ENCODE results near the gene ADAMTS9. TPM values are rescaled to one million over a fixed set of nuclear protein-coding genes. Genes with fewer than 3 reads are reported as not detected.

ADAMTS9 gene
- total RNA-seq, 1 experiment from 2014 or later, result 1.2 TPM

DNA sequence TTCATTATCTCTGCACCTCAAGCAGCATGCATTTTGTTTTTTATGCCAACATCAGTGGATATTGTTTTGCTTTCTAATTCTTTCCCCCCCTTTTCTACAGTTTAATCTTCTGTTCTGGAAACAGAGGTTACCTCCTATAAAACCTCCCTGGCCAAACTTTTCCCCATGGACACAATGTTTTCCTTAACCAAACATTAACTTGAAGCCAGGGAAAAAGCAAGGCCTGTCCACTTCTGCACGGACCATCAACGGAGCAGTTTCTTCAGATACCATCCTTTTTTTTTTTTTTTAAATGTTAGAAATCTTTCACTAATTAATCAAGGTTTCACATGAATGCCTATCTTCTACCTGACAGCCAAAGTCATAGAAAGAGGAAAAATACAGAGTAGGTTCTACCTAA lies 127.0 kb downstream of the ADAMTS9 start:
- no peaks in the 10 kb centered on the region for H3F3A ChIP-seq (ENCODE audit: insufficient read depth, low read depth)
- H4K20me1 ChIP-seq (ENCODE audit: insufficient read depth), result no peaks in the 10 kb centered on the region
- H3K4me2 ChIP-seq, result no peak overlapping the region
- no peaks in the 10 kb centered on the region for H3K4me1 ChIP-seq (replicated peaks; ENCODE audit: insufficient read depth)
- H2AFZ ChIP-seq, result no peak overlapping the region
- no TSS peak for BruUV-seq (replicated peaks)
- POLR2A ChIA-PET (ENCODE audit: unreplicated experiment), result no interaction called here
- TF ChIP-seq EZH2 (IDR thresholded peaks at IDR 0.05; ENCODE audit: low read depth), result no peak
- TF ChIP-seq, protein P1, sequence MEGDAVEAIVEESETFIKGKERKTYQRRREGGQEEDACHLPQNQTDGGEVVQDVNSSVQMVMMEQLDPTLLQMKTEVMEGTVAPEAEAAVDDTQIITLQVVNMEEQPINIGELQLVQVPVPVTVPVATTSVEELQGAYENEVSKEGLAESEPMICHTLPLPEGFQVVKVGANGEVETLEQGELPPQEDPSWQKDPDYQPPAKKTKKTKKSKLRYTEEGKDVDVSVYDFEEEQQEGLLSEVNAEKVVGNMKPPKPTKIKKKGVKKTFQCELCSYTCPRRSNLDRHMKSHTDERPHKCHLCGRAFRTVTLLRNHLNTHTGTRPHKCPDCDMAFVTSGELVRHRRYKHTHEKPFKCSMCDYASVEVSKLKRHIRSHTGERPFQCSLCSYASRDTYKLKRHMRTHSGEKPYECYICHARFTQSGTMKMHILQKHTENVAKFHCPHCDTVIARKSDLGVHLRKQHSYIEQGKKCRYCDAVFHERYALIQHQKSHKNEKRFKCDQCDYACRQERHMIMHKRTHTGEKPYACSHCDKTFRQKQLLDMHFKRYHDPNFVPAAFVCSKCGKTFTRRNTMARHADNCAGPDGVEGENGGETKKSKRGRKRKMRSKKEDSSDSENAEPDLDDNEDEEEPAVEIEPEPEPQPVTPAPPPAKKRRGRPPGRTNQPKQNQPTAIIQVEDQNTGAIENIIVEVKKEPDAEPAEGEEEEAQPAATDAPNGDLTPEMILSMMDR (conservative IDR thresholded peaks at IDR 0.05), result no peak
- intact Hi-C loops (cut with micrococcal nuclease; ENCODE audit: unreplicated experiment), result no loop called here
- no peaks in the 10 kb centered on the region for H3K9me3 ChIP-seq (ENCODE audit: insufficient read depth, low read depth)
- H3K27me3 ChIP-seq (ENCODE audit: insufficient read depth, low read depth), result no peaks in the 10 kb centered on the region
- H3K4me3 ChIP-seq, result no peak overlapping the region
- CTCF ChIA-PET, result no interaction called here
- no peaks in the 10 kb centered on the region for H3K36me3 ChIP-seq (ENCODE audit: low read depth)
- no peak overlapping the region for H3K27ac ChIP-seq
- H3K9me2 ChIP-seq (ENCODE audit: insufficient read depth), result no peaks in the 10 kb centered on the region
- no peak for DNase-seq
- no peaks in the 10 kb centered on the region for H3K79me2 ChIP-seq (ENCODE audit: low read depth)

DNA sequence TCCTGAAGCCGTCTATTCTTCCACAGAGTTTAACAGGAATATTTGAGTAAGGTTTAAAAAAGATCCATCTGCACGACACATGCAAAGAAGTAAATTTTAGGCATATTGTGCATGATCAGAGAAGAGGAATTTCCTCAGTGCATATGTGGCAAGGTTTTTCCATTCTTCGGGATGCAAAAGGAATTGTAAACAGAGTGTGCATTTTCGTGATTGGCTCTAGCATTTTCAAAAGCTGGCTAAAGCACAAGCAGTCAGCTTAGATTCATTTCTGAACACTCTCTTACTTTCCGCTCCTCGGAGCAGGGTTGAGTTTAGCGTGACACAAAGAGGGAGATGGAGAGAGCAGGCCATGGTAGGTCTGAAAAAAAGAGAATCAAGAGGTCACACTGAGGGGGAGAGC lies 128.2 kb downstream of the ADAMTS9 start:
- Histone ChIP-seq H3K27me3 (ENCODE audit: insufficient read depth, low read depth) (no peaks in the 10 kb centered on the region), H3K36me3 (ENCODE audit: low read depth) (no peaks in the 10 kb centered on the region), H3K4me2 (no peak overlapping the region), H3K4me1 (replicated peaks; ENCODE audit: insufficient read depth) (no peaks in the 10 kb centered on the region), H3K9me3 (ENCODE audit: insufficient read depth, low read depth) (no peaks in the 10 kb centered on the region), H3K27ac (no peak overlapping the region), H3K79me2 (ENCODE audit: low read depth) (no peaks in the 10 kb centered on the region), H4K20me1 (ENCODE audit: insufficient read depth) (no peaks in the 10 kb centered on the region), H3F3A (ENCODE audit: insufficient read depth, low read depth) (no peaks in the 10 kb centered on the region), H3K9me2 (ENCODE audit: insufficient read depth) (no peaks in the 10 kb centered on the region), H2AFZ (no peak overlapping the region), H3K4me3 (no peak overlapping the region)
- ChIA-PET CTCF (interaction anchor here (0.6 kb wide), 1 partner anchor 1409 kb away, joined by 3 read pairs; no protein-coding TSS in a partner anchor), POLR2A (ENCODE audit: unreplicated experiment) (no interaction called here)
- no peak for DNase-seq
- no peak for TF ChIP-seq EZH2 (IDR thresholded peaks at IDR 0.05; ENCODE audit: low read depth)
- TF ChIP-seq, protein P1 (conservative IDR thresholded peaks at IDR 0.05), result no peak
- intact Hi-C loops (cut with micrococcal nuclease; ENCODE audit: unreplicated experiment), result no loop called here
- BruUV-seq (replicated peaks), result no TSS peak

GRCh38 chr3:64556046-64556445 lies 131.8 kb downstream of the ADAMTS9 start:
- Histone ChIP-seq H3K4me2 (no peak overlapping the region), H2AFZ (no peak overlapping the region), H3K27me3 (ENCODE audit: insufficient read depth, low read depth) (no peaks in the 10 kb centered on the region), H4K20me1 (ENCODE audit: insufficient read depth) (no peaks in the 10 kb centered on the region), H3K36me3 (ENCODE audit: low read depth) (no peaks in the 10 kb centered on the region), H3K4me1 (replicated peaks; ENCODE audit: insufficient read depth) (peaks cover 24% of the 10 kb centered on the region), H3K79me2 (ENCODE audit: low read depth) (no peaks in the 10 kb centered on the region), H3K27ac (no peak overlapping the region), H3F3A (ENCODE audit: insufficient read depth, low read depth) (0 out of 2 replicates have a peak, but pooled peaks cover 4% of the 10 kb centered on the region), H3K4me3 (no peak overlapping the region), H3K9me2 (ENCODE audit: insufficient read depth) (no peaks in the 10 kb centered on the region), H3K9me3 (ENCODE audit: insufficient read depth, low read depth) (no peaks in the 10 kb centered on the region)
- intact Hi-C loops (cut with micrococcal nuclease; ENCODE audit: unreplicated experiment), result no loop called here
- ChIA-PET CTCF (interaction anchor here (0.5 kb wide), 1 partner anchor 345 kb away, joined by 3 read pairs; no protein-coding TSS in a partner anchor), POLR2A (ENCODE audit: unreplicated experiment) (no interaction called here)
- no peak for TF ChIP-seq EZH2 (IDR thresholded peaks at IDR 0.05; ENCODE audit: low read depth)
- TF ChIP-seq, protein P1 (conservative IDR thresholded peaks at IDR 0.05), result no peak
- BruUV-seq (replicated peaks), result no TSS peak
- DNase-seq, result no peak

Data from PC-9 (cell line).